ENCODE results near the gene SLC7A7.
A peak's percentile ranks its signal among the peaks of the same experiment; 100 is the strongest.
"Not testable (repeated sequence)": the region's sequence is repeated elsewhere in the genome, so short reads cannot be mapped to it uniquely, and the experiment has no call there.

SLC7A7 gene

GRCh38 chr14:22794551-22794951 lies 20.7 kb downstream of the SLC7A7 start:
- H3K4me3 Mint-ChIP-seq, result no peak overlapping the region

GRCh38 chr14:22793976-22794375 lies 21.3 kb downstream of the SLC7A7 start:
- Mint-ChIP-seq H3K4me3 (no peak overlapping the region), H3K4me1 (peaks cover 19% of the 10 kb centered on the region), H3K36me3 (ENCODE audit: low read depth) (no peaks in the 10 kb centered on the region), H3K9me3 (no peaks in the 10 kb centered on the region), H3K27me3 (peaks cover 4% of the 10 kb centered on the region), H3K27ac (no peak overlapping the region)
- ATAC-seq (no peak), DNase-seq (no peak)

More at GRCh38 chr14:22794551-22794951, 20.7 kb downstream of the SLC7A7 start:
- ATAC-seq (peak; percentile 38), DNase-seq (no peak)
- no peaks in the 10 kb centered on the region for H3K9me3 Mint-ChIP-seq
- H3K36me3 Mint-ChIP-seq (ENCODE audit: low read depth), result no peaks in the 10 kb centered on the region
- peak overlapping the region; percentile 42 for H3K27ac Mint-ChIP-seq
- peaks cover 18% of the 10 kb centered on the region for H3K4me1 Mint-ChIP-seq
- H3K27me3 Mint-ChIP-seq, result peaks cover 4% of the 10 kb centered on the region

GRCh38 chr14:22793550-22793949 lies 21.7 kb downstream of the SLC7A7 start:
- ATAC-seq; H3K36me3 Mint-ChIP-seq (ENCODE audit: low read depth); H3K4me3 Mint-ChIP-seq; H3K27me3 Mint-ChIP-seq; DNase-seq; H3K27ac Mint-ChIP-seq; H3K9me3 Mint-ChIP-seq: not testable (repeated sequence)
- peaks cover 19% of the 10 kb centered on the region for H3K4me1 Mint-ChIP-seq

- Mint-ChIP-seq H3K4me3 (no peak overlapping the region), H3K27me3 (peaks cover 4% of the 10 kb centered on the region), H3K36me3 (ENCODE audit: low read depth) (no peaks in the 10 kb centered on the region), H3K9me3 (no peaks in the 10 kb centered on the region), H3K27ac (no peak overlapping the region), H3K4me1 (peaks cover 19% of the 10 kb centered on the region)
- DNase-seq (no peak), ATAC-seq (no peak)
These were observed 23.1 kb downstream of the SLC7A7 start for GRCh38 chr14:22792158-22792557.

GRCh38 chr14:22791301-22791700 lies 23.9 kb downstream of the SLC7A7 start:
- H3K9me3 Mint-ChIP-seq, result no peaks in the 10 kb centered on the region
- ATAC-seq (no peak), DNase-seq (no peak)
- H3K27ac Mint-ChIP-seq, result no peak overlapping the region
- H3K4me1 Mint-ChIP-seq, result peaks cover 19% of the 10 kb centered on the region
- H3K4me3 Mint-ChIP-seq, result no peak overlapping the region
- H3K27me3 Mint-ChIP-seq, result peaks cover 4% of the 10 kb centered on the region
- no peaks in the 10 kb centered on the region for H3K36me3 Mint-ChIP-seq (ENCODE audit: low read depth)

GRCh38 chr14:22786685-22787084 lies 28.6 kb downstream of the SLC7A7 start:
- Mint-ChIP-seq H3K4me3 (no peak overlapping the region), H3K27me3 (no peaks in the 10 kb centered on the region), H3K27ac (no peak overlapping the region), H3K9me3 (no peaks in the 10 kb centered on the region), H3K36me3 (ENCODE audit: low read depth) (no peaks in the 10 kb centered on the region), H3K4me1 (peaks cover 14% of the 10 kb centered on the region)
- ATAC-seq, result no peak
- DNase-seq, result no peak

- no peak for DNase-seq
- Mint-ChIP-seq H3K27ac (no peak overlapping the region), H3K36me3 (ENCODE audit: low read depth) (no peaks in the 10 kb centered on the region), H3K9me3 (no peaks in the 10 kb centered on the region), H3K4me1 (no peaks in the 10 kb centered on the region), H3K27me3 (no peaks in the 10 kb centered on the region), H3K4me3 (no peak overlapping the region)
- no peak for ATAC-seq
These were observed 33.8 kb downstream of the SLC7A7 start for GRCh38 chr14:22781301-22781991.

- Mint-ChIP-seq H3K9me3 (no peaks in the 10 kb centered on the region), H3K4me3 (no peak overlapping the region), H3K4me1 (no peaks in the 10 kb centered on the region), H3K27ac (no peak overlapping the region), H3K36me3 (ENCODE audit: low read depth) (no peaks in the 10 kb centered on the region), H3K27me3 (no peaks in the 10 kb centered on the region)
- DNase-seq (no peak), ATAC-seq (no peak)
These were observed 34.3 kb downstream of the SLC7A7 start for GRCh38 chr14:22780941-22781300.

GRCh38 chr14:22780105-22780679 lies 35.0 kb downstream of the SLC7A7 start:
- H3K9me3 Mint-ChIP-seq, result no peaks in the 10 kb centered on the region

GRCh38 chr14:22778084-22778483 lies 37.2 kb downstream of the SLC7A7 start:
- DNase-seq (no peak), ATAC-seq (no peak)
- peaks cover 14% of the 10 kb centered on the region for H3K36me3 Mint-ChIP-seq (ENCODE audit: low read depth)
- H3K4me1 Mint-ChIP-seq, result no peaks in the 10 kb centered on the region
- H3K9me3 Mint-ChIP-seq, result no peaks in the 10 kb centered on the region
- no peaks in the 10 kb centered on the region for H3K27me3 Mint-ChIP-seq
- H3K4me3 Mint-ChIP-seq, result no peak overlapping the region
- H3K27ac Mint-ChIP-seq, result no peak overlapping the region

More at GRCh38 chr14:22780105-22780679, 35.0 kb downstream of the SLC7A7 start:
- no peak overlapping the region for H3K4me3 Mint-ChIP-seq
- H3K4me1 Mint-ChIP-seq, result no peaks in the 10 kb centered on the region
- no peaks in the 10 kb centered on the region for H3K27me3 Mint-ChIP-seq
- ATAC-seq, result no peak
- H3K36me3 Mint-ChIP-seq (ENCODE audit: low read depth), result peaks cover 1% of the 10 kb centered on the region
- H3K27ac Mint-ChIP-seq, result no peak overlapping the region
- no peak for DNase-seq

GRCh38 chr14:22776849-22777248 lies 38.4 kb downstream of the SLC7A7 start:
- H3K9me3 Mint-ChIP-seq, H3K4me3 Mint-ChIP-seq, ATAC-seq, H3K27ac Mint-ChIP-seq, H3K27me3 Mint-ChIP-seq, DNase-seq, H3K4me1 Mint-ChIP-seq: not testable (repeated sequence)
- peaks cover 16% of the 10 kb centered on the region for H3K36me3 Mint-ChIP-seq (ENCODE audit: low read depth)

- peaks cover 22% of the 10 kb centered on the region for H3K36me3 Mint-ChIP-seq (ENCODE audit: low read depth)
- H3K27ac Mint-ChIP-seq, result no peak overlapping the region
- no peaks in the 10 kb centered on the region for H3K27me3 Mint-ChIP-seq
- no peaks in the 10 kb centered on the region for H3K4me1 Mint-ChIP-seq
- H3K4me3 Mint-ChIP-seq, result no peak overlapping the region
- no peaks in the 10 kb centered on the region for H3K9me3 Mint-ChIP-seq
- no peak for DNase-seq
- no peak for ATAC-seq
These were observed 39.0 kb downstream of the SLC7A7 start for GRCh38 chr14:22776215-22776614.

GRCh38 chr14:22774011-22774706 lies 41.1 kb downstream of the SLC7A7 start:
- peaks cover 43% of the 10 kb centered on the region for H3K36me3 Mint-ChIP-seq (ENCODE audit: low read depth)
- no peak overlapping the region for H3K27ac Mint-ChIP-seq

GRCh38 chr14:22773162-22774010 lies 41.8 kb downstream of the SLC7A7 start:
- DNase-seq (no peak), ATAC-seq (no peak)
- Mint-ChIP-seq H3K27me3 (no peaks in the 10 kb centered on the region), H3K4me1 (peaks cover 8% of the 10 kb centered on the region), H3K27ac (no peak overlapping the region), H3K36me3 (ENCODE audit: low read depth) (peaks cover 48% of the 10 kb centered on the region), H3K4me3 (no peak overlapping the region), H3K9me3 (no peaks in the 10 kb centered on the region)

More at GRCh38 chr14:22774011-22774706, 41.1 kb downstream of the SLC7A7 start:
- H3K4me1 Mint-ChIP-seq, result peaks cover 3% of the 10 kb centered on the region
- no peaks in the 10 kb centered on the region for H3K27me3 Mint-ChIP-seq
- DNase-seq (no peak), ATAC-seq (no peak)
- no peaks in the 10 kb centered on the region for H3K9me3 Mint-ChIP-seq
- H3K4me3 Mint-ChIP-seq, result no peak overlapping the region
